ENCODE data around the gene KLHL7.
"Not testable (repeated sequence)": the region's sequence is repeated elsewhere in the genome, so short reads cannot be mapped to it uniquely, and the experiment has no call there.

KLHL7 gene

GRCh38 chr7:23108995-23109394, 3.4 kb downstream of the KLHL7 start:
- no peak for DNase-seq

DNA sequence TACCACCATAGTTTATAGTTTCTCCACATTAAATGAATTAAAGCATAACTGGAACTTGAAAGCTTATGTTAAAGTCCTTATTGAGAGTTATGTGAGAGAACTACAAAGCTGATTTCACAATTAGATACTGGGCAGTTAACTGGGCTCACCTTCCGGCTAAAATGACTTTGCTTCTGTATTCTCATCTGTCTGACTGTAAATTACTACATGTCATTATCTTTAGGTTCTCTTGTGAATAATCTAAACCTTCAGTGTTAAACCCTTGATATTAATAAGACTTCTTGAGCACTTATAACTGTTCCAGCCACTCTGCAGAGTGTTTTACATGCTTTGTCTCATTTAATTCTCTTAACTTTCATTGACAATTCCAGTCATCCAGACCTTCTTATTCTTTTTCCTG, 3.9 kb downstream of the KLHL7 start:
- no peak for DNase-seq

DNA sequence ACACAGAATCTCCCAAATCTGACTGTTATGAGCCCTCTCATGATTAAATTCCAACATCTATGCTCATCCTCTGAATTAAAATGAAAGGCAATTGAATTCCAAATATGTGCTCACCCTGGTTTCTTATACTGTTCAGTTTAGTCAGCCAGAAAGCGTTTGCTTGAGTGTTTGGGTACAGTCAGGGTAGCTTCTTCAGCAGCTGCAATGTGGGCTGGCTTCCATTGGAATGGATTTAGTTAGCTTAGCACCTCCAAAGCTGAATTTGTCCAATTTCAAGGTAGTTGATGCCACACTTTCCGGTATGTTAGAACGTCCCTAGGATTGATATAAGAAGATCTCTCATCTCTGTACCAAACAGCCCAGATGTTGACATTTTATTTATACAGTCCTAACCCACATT, 9.3 kb downstream of the KLHL7 start:
- DNase-seq: peak; percentile 46

GRCh38 chr7:23115991-23116390, 10.4 kb downstream of the KLHL7 start:
- DNase-seq: no peak

DNA sequence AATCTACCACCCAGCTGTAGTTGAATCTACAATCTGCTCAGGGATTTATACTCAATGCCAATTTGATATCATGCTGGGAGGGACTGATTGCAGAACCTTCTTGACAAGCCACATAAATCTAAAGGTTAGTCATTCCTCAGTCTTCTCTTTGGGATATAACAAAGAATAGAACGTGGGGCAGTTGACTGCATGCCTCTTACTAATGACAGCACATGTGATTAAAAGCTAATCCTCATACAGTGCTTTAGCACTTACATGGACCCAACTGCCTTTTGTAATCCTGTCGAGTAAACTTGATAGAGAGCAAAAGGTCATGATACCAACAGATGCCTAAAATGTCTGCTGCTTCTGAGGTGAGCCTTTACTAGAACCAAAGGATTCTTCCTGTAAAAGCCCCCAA, 12.3 kb downstream of the KLHL7 start:
- peak; percentile 26 for DNase-seq

DNA sequence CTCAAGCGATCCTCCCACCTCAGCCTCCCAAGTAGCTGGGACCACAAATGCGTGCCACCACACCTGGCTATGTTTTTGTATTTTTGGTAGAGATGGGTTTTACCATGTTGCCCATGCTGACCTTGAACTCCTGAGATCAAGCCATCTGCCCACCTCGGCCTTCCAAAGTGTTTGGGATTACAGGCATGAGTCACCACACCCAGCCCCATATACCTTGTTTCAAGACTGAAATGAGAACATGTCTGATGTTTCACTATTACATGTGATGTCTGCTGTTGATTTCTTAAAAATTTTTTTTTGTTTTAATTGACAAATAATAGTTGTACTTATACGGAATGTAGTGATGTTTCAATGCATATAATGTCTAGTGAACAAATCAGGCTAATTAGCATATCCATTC, 14.5 kb downstream of the KLHL7 start:
- no peak for DNase-seq

- DNase-seq: no peak
Observed at GRCh38 chr7:23121165-23121564, 15.6 kb downstream of the KLHL7 start.

DNA sequence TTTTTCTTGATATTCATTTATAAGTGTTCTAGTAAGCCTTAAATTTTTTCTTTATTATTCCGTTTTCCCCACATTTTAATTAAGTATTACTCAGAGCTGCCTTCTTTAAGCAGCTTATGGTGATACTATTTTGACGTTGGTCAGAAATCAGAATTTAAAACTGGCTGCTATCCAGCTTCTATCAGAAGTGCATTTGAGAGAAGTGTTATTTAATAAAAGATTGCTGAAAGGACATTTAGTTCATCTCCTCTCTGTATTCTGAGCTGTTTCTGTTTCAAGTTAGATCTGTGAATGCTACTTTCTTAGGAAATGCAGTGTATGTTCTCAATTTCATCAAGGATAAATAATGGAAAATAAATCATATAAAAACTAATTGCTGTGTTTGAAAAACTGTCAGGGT, 17.4 kb downstream of the KLHL7 start:
- DNase-seq: no peak

GRCh38 chr7:23123465-23123864, 17.9 kb downstream of the KLHL7 start:
- no peak for DNase-seq

- DNase-seq: no peak
Observed at GRCh38 chr7:23129036-23129435, 23.5 kb downstream of the KLHL7 start.

DNA sequence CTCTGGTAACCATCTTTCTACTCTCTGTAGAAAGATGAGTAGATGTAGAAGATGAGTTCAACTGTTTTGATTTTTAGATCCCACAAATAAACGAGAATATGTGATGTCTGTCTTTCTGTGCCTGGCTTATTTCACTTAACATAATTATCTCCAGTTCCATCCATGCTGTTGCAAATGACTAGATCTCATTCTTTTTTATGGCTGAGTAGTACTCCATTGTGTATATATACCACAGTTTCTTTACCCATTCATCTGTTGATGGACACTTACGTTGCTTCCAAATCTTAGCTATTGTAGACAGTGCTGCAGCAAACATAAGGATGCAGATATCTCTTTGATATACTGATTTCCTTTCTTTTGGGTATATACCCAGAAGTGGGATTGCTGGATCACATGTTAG, 26.2 kb downstream of the KLHL7 start:
- DNase-seq: not testable (repeated sequence)

DNA sequence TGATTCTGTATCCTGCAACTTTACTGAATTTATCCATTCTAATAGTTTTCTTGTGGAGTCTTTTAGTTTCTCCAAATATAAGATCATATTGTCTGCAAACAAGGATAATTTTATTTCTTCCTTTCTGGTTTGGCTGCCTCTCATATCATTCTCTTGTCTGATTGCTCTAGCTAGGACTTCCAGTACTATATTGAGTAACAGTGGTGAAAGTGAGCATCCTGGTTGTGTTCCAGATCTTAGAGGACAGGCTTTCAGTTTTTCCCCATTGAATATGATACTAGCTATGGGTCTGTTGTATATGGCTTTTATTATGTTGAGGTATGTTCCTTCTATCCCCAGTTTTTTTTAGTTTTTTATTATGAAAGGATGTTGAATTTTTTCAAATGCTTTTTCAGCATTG, 28.2 kb downstream of the KLHL7 start:
- no peak for DNase-seq

- DNase-seq: no peak
Observed at GRCh38 chr7:23135755-23136154, 30.2 kb downstream of the KLHL7 start.

DNA sequence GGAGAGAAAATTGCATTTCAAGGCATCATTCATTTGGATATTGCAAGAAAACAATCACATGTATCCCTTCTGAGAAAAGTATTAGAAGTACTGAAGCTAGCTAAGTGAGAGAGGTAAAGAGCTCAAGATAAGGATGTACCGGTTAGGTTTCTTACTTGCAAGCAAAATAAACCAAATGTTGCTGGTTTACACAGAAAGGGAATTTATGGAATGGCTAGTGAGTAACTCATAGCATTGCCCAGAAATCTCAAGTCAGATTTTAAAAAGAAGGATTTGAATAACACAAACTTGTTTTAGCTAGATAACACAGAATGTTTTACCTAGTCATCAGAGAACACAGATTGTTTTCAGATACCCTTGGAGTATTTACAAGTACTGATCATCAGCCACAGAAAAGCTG, 30.6 kb downstream of the KLHL7 start:
- DNase-seq: no peak

DNA sequence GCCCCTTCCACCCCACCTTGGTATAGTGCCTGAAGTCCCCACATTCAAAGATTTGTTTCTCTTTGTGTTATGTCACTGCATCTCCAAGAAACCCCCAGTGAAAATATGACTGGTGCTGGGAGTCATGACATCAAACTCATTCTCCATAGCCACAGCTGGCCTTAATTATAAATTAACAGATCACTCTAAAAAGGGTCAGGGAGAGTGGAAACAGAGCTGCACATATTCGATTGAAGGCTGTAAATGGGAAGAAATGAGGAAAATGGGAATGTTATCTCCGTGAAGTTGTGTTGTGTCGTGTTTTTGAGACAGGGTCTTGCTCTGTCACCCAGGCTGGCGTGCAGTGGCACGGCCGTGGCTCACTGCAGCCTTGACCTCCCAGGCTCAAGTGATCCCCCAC, 52.1 kb downstream of the KLHL7 start:
- DNase-seq: no peak

DNA sequence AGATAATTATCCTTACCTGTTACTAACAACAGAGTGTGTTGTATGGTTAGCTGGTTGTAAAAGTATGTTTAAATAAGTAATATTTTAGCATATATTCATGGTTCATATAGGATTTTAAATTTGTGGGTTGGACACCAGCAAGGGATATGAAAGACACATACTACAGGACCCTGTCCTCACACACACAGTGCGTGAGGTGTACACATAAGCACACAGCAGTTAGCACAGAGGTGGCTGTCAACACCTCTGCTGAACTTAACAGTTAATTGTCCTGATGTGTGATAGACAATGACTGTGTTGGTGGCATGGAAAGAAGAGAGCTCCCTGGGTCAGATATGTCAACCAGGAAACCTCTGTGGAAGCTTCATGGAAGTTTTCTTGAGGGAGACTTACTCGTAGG, 53.0 kb downstream of the KLHL7 start:
- no peak for DNase-seq

DNA sequence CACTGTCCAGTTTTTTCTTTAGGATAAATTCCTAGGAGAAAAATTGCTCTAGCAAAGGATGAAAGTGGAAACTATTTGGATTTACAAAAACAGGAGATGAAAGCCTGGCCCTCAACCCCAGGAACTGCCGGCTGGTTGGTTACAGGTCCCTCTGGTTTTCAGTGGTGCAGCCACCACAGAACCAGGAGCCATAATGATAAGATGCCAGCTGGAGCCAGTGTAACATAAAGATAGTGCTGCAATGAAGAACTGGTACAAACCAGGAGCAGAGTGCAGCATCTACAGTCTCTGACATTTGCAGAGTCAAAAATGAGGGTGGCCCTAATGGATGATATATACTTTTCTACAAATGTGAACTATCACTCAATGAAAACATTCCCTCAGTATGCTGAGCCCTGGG, 55.9 kb downstream of the KLHL7 start:
- no peak for DNase-seq

- no peak for DNase-seq
Observed at GRCh38 chr7:23164846-23165245, 59.3 kb downstream of the KLHL7 start.

DNA sequence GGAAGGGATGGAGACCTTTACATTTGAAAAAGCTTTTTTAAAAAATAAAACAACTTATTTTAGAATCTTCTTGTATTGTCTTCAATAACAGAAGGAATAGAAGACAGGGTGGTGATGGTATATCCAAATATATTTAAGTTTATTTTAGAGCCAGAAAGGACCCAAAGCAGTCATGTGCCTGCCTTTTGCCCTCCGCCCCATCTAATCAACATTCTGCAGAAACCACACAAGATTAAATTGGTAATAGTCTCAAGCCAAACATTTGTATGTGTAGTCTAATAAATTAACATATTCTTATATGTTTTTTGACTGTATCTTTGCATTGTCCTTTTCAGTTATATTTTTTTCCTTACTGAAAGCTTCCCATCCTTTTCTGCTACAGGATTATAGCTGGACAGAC, 59.7 kb downstream of the KLHL7 start:
- no peak for DNase-seq

DNA sequence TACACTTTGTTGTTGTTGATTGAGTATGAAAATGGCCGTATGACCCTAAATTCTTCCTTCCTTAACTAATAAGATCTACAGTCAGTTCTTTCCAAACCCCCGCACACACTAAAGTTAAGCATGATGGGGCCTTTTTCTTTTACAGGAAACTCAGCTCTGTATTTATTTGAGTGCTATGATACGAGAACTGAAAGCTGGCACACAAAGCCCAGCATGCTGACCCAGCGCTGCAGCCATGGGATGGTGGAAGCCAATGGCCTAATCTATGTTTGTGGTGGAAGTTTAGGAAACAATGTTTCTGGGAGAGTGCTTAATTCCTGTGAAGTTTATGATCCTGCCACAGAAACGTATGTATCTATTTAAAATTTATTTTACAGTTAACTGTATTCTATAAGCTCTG, 62.1 kb downstream of the KLHL7 start:
- no peak for DNase-seq

DNA sequence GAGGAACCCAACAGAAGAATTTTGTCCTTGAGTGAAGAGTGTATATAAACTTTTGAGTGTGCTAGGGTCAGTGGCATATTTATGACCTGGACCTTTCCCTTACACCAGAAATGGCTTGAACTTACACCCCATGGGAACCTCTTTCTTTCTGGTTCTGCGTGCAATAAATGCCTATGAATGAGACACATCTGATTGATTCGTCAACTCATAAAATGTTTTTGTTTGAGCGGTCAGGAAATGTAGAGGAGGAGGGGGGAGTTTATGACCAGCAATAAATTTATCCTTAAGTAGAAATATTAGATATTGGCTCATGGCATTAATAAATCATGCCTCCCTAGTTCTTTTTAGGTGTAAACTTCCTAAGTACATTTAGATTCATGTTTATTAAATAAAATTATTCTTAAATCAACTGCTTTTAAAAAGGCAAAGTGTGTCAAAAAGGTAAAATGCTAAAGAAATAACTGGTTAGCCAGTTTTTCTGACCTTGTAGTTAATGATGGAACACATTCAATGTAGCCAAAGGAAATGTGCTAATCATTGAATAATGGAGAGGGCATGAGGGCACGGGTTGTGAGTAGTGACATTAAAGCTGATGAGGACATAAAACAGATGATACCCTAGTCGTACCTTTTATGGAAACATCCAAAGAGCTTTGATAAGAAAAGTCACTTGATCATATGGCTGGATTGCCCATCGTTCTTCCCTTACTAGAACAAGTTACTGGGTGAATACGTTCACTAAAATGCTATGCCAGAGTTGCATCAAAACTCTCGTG, 62.7 kb downstream of the KLHL7 start:
- DNase-seq: no peak

DNA sequence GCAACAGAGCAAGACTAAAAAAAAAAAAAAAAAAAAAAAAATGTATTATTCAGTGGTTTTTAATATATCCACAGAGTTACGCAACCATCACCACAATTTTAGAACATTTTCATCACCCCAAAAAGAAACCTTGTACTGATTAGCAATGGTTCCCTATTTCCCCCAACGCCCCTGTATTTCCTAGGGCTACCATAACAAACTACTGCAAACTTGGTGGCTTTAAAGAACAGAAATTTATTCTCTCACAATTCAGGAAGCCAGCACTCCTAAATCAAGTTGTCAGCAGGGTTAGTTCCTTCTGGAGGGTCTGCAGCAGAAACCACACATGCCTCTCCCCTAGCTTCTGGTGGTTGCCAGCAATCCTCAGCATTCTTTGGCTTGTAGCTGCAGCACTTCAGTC, 70.4 kb downstream of the KLHL7 start:
- no peak for DNase-seq

- DNase-seq: peak; percentile 98
Observed at GRCh38 chr7:23181684-23182553, 76.3 kb downstream of the KLHL7 start, which contains the start of gene NUP42. NUP42 (plus strand) TSS chr7:23182048; CDS start chr7:23182086, 38 bp downstream.

DNA sequence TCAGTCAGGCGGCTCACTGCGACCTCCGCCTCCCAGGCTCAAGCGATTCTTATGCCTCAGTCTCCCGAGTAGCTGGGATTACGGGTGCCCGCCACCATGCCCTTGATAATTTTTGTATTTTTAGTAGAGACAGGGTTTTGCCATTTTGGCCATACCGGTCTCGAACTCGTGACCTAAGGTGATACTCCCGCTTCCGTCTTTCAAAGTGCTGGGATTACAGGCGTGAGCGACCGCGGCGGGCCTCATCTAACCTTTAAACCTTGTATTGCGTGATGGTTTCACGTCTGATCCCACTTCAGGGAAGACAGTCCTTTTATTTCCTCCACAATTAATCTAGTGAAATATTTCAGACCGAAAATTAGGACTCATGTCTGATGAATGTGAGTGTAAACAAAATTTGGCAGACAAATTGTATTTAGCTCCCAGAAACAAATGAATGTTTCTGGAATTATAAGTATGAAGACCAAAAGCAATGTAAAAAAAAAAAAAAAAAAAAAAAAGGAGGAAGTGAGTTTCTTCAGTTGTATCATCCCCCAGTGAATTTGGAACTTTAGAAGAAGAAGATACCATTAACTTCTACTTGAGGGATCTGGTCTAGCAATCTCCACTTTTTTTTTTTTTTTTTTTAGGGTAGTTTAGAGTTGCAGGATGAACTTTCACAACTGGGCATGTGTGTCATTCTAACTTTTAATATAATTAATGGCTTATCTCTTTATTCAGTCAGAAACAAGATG, 77.9 kb downstream of the KLHL7 start:
- DNase-seq: no peak
